PC-3 (cell line): Measurements from ENCODE around the gene ERBB4. TPM values are rescaled to one million over a fixed set of nuclear protein-coding genes. Genes with fewer than 3 reads are reported as not detected.

ENCODE experiments used
- ATAC-seq: fragments of 200-7000 bp; cut with Tn5 transposase; 2 replicates; pipeline ENCODE4 v1.9.1; 2020; ENCODE audit warnings: mild to moderate bottlenecking, moderate library complexity
- BruUV-seq: library from RNA; stranded (reverse); fragments of 400-500 nt; replicated peaks from 2 replicates; lab custom pipeline; 2021; lab: Mats Ljungman, UMichigan
- CTCF ChIA-PET: fragments of 300-600 bp; sonication (Branson Sonifier 250); formaldehyde crosslinking; loops from one replicate; lab custom pipeline; 2022; ENCODE audit warnings: antibody characterized with exemption; lab: Charles Lee
- POLR2A ChIA-PET: fragments of 300-600 bp; sonication (Branson Sonifier 250); formaldehyde crosslinking; loops from one replicate; lab custom pipeline; 2022; ENCODE audit warnings: antibody characterized with exemption; ENCODE audit not compliant: unreplicated experiment; lab: Charles Lee
- DNase-seq: peaks from one replicate; pipeline ENCODE4 v3.0.0-alpha.2; 2015
- H2AFZ ChIP-seq: fragments of 300-600 bp; sonication (generic); 2 replicates; pipeline ENCODE4 v1.6.0; 2016; ENCODE audit warnings: antibody characterized with exemption, low read length
- H3F3A ChIP-seq: fragments of 300-600 bp; sonication (generic); one replicate; pipeline ENCODE4 v1.6.0; 2017; ENCODE audit warnings: antibody characterized with exemption, low read length, control low read depth, mild to moderate bottlenecking; ENCODE audit not compliant: unreplicated experiment
- H3K27ac ChIP-seq: fragments of 300-600 bp; sonication (generic); 2 replicates; pipeline ENCODE4 v1.5.1; 2016; ENCODE audit warnings: mild to moderate bottlenecking, low read length
- H3K27me3 ChIP-seq: fragments of 300-600 bp; sonication (generic); 2 replicates; pipeline ENCODE4 v1.6.1; 2016; ENCODE audit warnings: low read length, mixed read lengths
- H3K36me3 ChIP-seq: fragments of 300-600 bp; sonication (generic); 2 replicates; pipeline ENCODE4 v1.6.1; 2016; ENCODE audit warnings: low read depth, mixed run types, low read length, mixed read lengths
- H3K4me1 ChIP-seq: fragments of 300-600 bp; sonication (generic); 2 replicates; pipeline ENCODE4 v1.5.1; 2016; ENCODE audit warnings: low read length; ENCODE audit not compliant: insufficient read depth
- H3K4me2 ChIP-seq: fragments of 300-600 bp; sonication (generic); 2 replicates; pipeline ENCODE4 v1.6.0; 2016; ENCODE audit warnings: low read length
- H3K4me3 ChIP-seq: fragments of 300-600 bp; sonication (generic); 2 replicates; pipeline ENCODE4 v1.5.1; 2016; ENCODE audit warnings: mild to moderate bottlenecking, low read length, mixed read lengths
- H3K79me2 ChIP-seq: fragments of 300-600 bp; sonication (generic); 2 replicates; pipeline ENCODE4 v1.6.1; 2017; ENCODE audit warnings: low read length, mixed read lengths
- H3K9ac ChIP-seq: fragments of 300-600 bp; sonication (generic); 2 replicates; pipeline ENCODE4 v1.6.0; 2016; ENCODE audit warnings: mild to moderate bottlenecking, low read length
- H3K9me2 ChIP-seq: fragments of 300-600 bp; sonication (generic); replicated peaks from 2 replicates; pipeline ENCODE4 v1.6.1; 2016; ENCODE audit warnings: mixed run types, low read length, mixed read lengths
- H3K9me3 ChIP-seq: fragments of 300-600 bp; sonication (generic); 2 replicates; pipeline ENCODE4 v1.6.1; 2016; ENCODE audit warnings: low read length, mixed read lengths
- H4K20me1 ChIP-seq: fragments of 300-600 bp; sonication (generic); 2 replicates; pipeline ENCODE4 v1.6.1; 2016; ENCODE audit warnings: low read length, mixed read lengths
- CTCF ChIP-seq: fragments of 300-600 bp; sonication (generic); conservative IDR thresholded peaks from 2 replicates; pipeline ENCODE4 v1.5.1; 2017; ENCODE audit warnings: antibody characterized with exemption, low read depth, mild to moderate bottlenecking, low read length
- EZH2 ChIP-seq: fragments of 300-600 bp; sonication (generic); IDR thresholded peaks from one replicate; pipeline ENCODE4 v1.6.1; 2017; ENCODE audit warnings: antibody characterized with exemption, mild to moderate bottlenecking, low read length; ENCODE audit not compliant: unreplicated experiment
- EZH2phosphoT487 ChIP-seq: fragments of 300-600 bp; sonication (generic); IDR thresholded peaks from 2 replicates; pipeline ENCODE4 v1.6.1; 2018; ENCODE audit warnings: mild to moderate bottlenecking, antibody characterized with exemption, low read length, borderline replicate concordance
- intact Hi-C: fragments of 100-400 bp; cut with micrococcal nuclease; formaldehyde crosslinking; loops from 2 replicates; pipeline ENCODE4 v1.9.0; 2023
- total RNA-seq: library from RNA; depleted of rRNA; stranded (reverse); fragments of >200 nt; gene quantifications from 2 replicates; pipeline ENCODE4 v1.2.3, GENCODE V29; 2014

ERBB4 gene
- total RNA-seq, 1 experiment from 2014 or later: under 0.01 TPM

GRCh38 chr2:212421556-212422334 is 116.9 kb downstream of the ERBB4 start:
- H4K20me1 ChIP-seq: no peaks in the 10 kb centered on the region
- no peak overlapping the region for H3K27ac ChIP-seq
- no peaks in the 10 kb centered on the region for H3F3A ChIP-seq
- H3K79me2 ChIP-seq: no peaks in the 10 kb centered on the region
- H2AFZ ChIP-seq: no peak overlapping the region
- CTCF ChIA-PET: no interaction called here
- intact Hi-C loops: no loop called here
- no peaks in the 10 kb centered on the region for H3K9me3 ChIP-seq
- no peak overlapping the region for H3K9ac ChIP-seq
- TF ChIP-seq CTCF (no peak), EZH2 (no peak), EZH2phosphoT487 (no peak)
- H3K27me3 ChIP-seq: no peaks in the 10 kb centered on the region
- H3K9me2 ChIP-seq: no peaks in the 10 kb centered on the region
- no peaks in the 10 kb centered on the region for H3K4me1 ChIP-seq
- no peaks in the 10 kb centered on the region for H3K36me3 ChIP-seq
- DNase-seq: peak; percentile 3
- H3K4me3 ChIP-seq: no peak overlapping the region
- no peak for ATAC-seq
- BruUV-seq: no TSS peak
- H3K4me2 ChIP-seq: no peak overlapping the region
- POLR2A ChIA-PET: no interaction called here

GRCh38 chr2:212416086-212416485 is 122.5 kb downstream of the ERBB4 start:
- H3K36me3 ChIP-seq: no peaks in the 10 kb centered on the region
- H3K79me2 ChIP-seq: no peaks in the 10 kb centered on the region
- DNase-seq (no peak), ATAC-seq (no peak)
- CTCF ChIA-PET: no interaction called here
- no TSS peak for BruUV-seq
- no peaks in the 10 kb centered on the region for H3K9me2 ChIP-seq
- no peaks in the 10 kb centered on the region for H3K9me3 ChIP-seq
- H4K20me1 ChIP-seq: no peaks in the 10 kb centered on the region
- no peak overlapping the region for H2AFZ ChIP-seq
- no peak for TF ChIP-seq CTCF
- no peak for TF ChIP-seq EZH2
- no peak for TF ChIP-seq EZH2phosphoT487
- POLR2A ChIA-PET: no interaction called here
- H3K27me3 ChIP-seq: no peaks in the 10 kb centered on the region
- H3F3A ChIP-seq: no peaks in the 10 kb centered on the region
- H3K9ac ChIP-seq: no peak overlapping the region
- H3K4me1 ChIP-seq: no peaks in the 10 kb centered on the region
- intact Hi-C loops: no loop called here
- no peak overlapping the region for H3K27ac ChIP-seq
- H3K4me3 ChIP-seq: no peak overlapping the region
- H3K4me2 ChIP-seq: no peak overlapping the region

GRCh38 chr2:212414767-212415211 is 123.8 kb downstream of the ERBB4 start:
- DNase-seq (no peak), ATAC-seq (no peak)
- Histone ChIP-seq H3K9me2 (no peaks in the 10 kb centered on the region), H3K4me1 (no peaks in the 10 kb centered on the region), H3F3A (no peaks in the 10 kb centered on the region), H3K27me3 (no peaks in the 10 kb centered on the region), H3K36me3 (no peaks in the 10 kb centered on the region), H3K27ac (no peak overlapping the region), H3K4me2 (no peak overlapping the region), H3K4me3 (no peak overlapping the region), H3K79me2 (no peaks in the 10 kb centered on the region), H3K9me3 (no peaks in the 10 kb centered on the region), H3K9ac (no peak overlapping the region), H2AFZ (no peak overlapping the region), H4K20me1 (no peaks in the 10 kb centered on the region)
- no TSS peak for BruUV-seq
- POLR2A ChIA-PET: no interaction called here
- TF ChIP-seq CTCF (no peak), EZH2 (no peak), EZH2phosphoT487 (no peak)
- intact Hi-C loops: no loop called here
- CTCF ChIA-PET: no interaction called here
